ENCODE measurements around the gene MIEF2. TPM values are rescaled to one million over a fixed set of nuclear protein-coding genes. Genes with fewer than 3 reads are reported as not detected.

Gene MIEF2
- total RNA-seq, 1 donor from 2014 or later, result 17.9 TPM

DNA sequence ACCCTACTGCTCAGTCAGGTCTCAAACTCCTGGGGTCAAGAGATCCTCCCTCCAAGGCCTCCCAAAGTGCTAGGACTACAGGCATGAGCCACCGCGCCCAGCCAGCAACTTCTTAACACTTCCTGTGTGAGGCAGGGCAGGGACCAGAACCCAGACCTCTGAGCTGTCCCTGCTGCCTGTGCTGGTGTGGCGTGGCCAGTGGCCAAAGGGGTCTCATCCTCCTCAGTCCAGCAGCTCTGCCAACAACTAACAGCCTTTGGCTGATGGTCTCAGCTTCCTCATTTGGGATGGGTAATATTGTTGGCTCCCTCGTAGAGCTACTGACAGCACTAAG, 36.4 kb upstream of the MIEF2 start:
- Mint-ChIP-seq H3K9me3 (no peaks in the 10 kb centered on the region), H3K4me3 (no peak overlapping the region), H3K27me3 (no peaks in the 10 kb centered on the region), H3K27ac (no peak overlapping the region), H3K4me1 (ENCODE audit: unreplicated experiment) (peaks cover 28% of the 10 kb centered on the region), H3K36me3 (no peaks in the 10 kb centered on the region)
- no peak for TF ChIP-seq CTCF (conservative IDR thresholded peaks at IDR 0.05)
- DNase-seq (ENCODE audit: extremely low spot score, unreplicated experiment), result no peak

GRCh38 chr17:18224387-18225120, 35.9 kb upstream of the MIEF2 start:
- peak overlapping the region; percentile 92 for H3K4me3 Mint-ChIP-seq
- no peaks in the 10 kb centered on the region for H3K36me3 Mint-ChIP-seq
- no peaks in the 10 kb centered on the region for H3K27me3 Mint-ChIP-seq
- no peak for DNase-seq (ENCODE audit: extremely low spot score, unreplicated experiment)
- H3K27ac Mint-ChIP-seq, result peak overlapping the region; percentile 88
- H3K9me3 Mint-ChIP-seq, result no peaks in the 10 kb centered on the region
- peaks cover 31% of the 10 kb centered on the region for H3K4me1 Mint-ChIP-seq (ENCODE audit: unreplicated experiment)
- TF ChIP-seq CTCF (conservative IDR thresholded peaks at IDR 0.05), result no peak

DNA sequence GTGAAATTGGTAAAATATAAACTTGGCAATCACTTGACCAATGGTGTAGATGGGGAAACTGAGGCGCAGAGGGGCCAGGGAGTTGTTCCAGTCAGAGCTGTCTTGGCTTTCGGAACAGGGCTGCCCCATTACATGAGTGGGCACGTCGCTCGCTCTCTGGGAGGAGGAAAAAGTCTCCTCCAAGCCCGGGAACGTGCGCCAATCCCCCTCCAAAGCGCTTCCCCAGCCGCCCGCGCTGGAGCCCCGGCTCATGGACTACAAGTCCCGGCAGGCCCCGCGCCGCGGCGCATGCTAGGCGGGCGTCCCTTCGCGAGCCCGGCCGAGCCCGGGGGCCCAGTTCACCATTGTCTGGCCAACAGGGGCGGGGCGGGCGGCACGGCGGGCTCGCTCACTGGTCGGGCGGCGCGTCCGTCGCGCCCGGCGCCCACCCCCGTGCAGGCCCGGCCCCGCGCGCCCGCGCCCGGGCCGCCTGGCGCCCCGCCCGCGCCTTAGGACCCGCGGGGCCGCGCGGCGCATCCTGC, 35.3 kb upstream of the MIEF2 start, which contains the start of gene LLGL1:
LLGL1 (plus strand) TSS at position 515 of the 521 bp plus-strand sequence. CDS start 48 bp downstream, outside the sequence.
- Mint-ChIP-seq H3K27me3 (no peaks in the 10 kb centered on the region), H3K4me1 (ENCODE audit: unreplicated experiment) (peaks cover 31% of the 10 kb centered on the region), H3K27ac (peak within 1 kb of the TSS; percentile 89), H3K9me3 (no peaks in the 10 kb centered on the region), H3K36me3 (no peaks in the 10 kb centered on the region), H3K4me3 (peak within 1 kb of the TSS; percentile 100)
- peak; percentile 99 for DNase-seq (ENCODE audit: extremely low spot score, unreplicated experiment)
- TF ChIP-seq CTCF (conservative IDR thresholded peaks at IDR 0.05), result no peak

- no peaks in the 10 kb centered on the region for H3K36me3 Mint-ChIP-seq
- peaks cover 31% of the 10 kb centered on the region for H3K4me1 Mint-ChIP-seq (ENCODE audit: unreplicated experiment)
- no peak for DNase-seq (ENCODE audit: extremely low spot score, unreplicated experiment)
- no peaks in the 10 kb centered on the region for H3K27me3 Mint-ChIP-seq
- no peak for TF ChIP-seq CTCF (conservative IDR thresholded peaks at IDR 0.05)
- peak overlapping the region; percentile 89 for H3K27ac Mint-ChIP-seq
- peak overlapping the region; percentile 100 for H3K4me3 Mint-ChIP-seq
- H3K9me3 Mint-ChIP-seq, result no peaks in the 10 kb centered on the region
Observed at GRCh38 chr17:18225642-18226283, 34.7 kb upstream of the MIEF2 start.

DNA sequence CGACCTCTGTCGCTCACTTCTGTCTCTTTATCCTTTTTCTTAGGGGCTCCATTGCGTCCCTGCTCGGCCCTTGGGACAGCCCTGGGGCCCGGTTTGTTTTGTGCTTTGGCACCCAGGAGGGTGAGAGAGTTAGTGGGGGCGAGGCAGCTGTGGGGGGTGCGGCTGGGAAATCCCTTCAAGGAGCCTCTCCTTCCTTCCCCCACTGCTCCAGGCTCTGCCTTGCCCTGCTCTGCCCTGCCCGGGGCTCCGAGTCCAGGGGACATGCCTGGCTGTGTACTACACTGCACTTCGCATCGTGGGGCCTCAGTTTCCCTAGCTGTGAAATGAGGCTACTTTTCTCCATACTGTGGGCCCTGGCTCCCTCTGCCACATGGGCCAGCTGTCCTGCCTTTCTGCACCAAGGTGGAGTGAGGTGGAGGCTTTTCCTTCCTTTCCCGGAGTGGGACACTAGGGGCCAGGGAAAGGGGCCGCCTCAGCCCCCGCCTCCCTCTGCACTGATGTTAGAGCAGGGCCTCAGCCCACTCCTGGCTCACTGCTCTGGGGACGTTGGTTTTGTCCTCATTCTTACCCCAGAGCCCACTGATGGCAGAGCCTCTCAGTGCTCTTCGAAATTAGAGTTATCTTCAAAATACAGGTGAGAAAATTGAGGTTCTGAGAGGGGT, 34.0 kb upstream of the MIEF2 start:
- peaks cover 34% of the 10 kb centered on the region for H3K4me1 Mint-ChIP-seq (ENCODE audit: unreplicated experiment)
- peak overlapping the region; percentile 89 for H3K27ac Mint-ChIP-seq
- no peak for DNase-seq (ENCODE audit: extremely low spot score, unreplicated experiment)
- H3K27me3 Mint-ChIP-seq, result no peaks in the 10 kb centered on the region
- H3K9me3 Mint-ChIP-seq, result no peaks in the 10 kb centered on the region
- no peaks in the 10 kb centered on the region for H3K36me3 Mint-ChIP-seq
- no peak for TF ChIP-seq CTCF (conservative IDR thresholded peaks at IDR 0.05)
- peak overlapping the region; percentile 100 for H3K4me3 Mint-ChIP-seq

All from type B pancreatic cell (in vitro differentiated cells).